K562 (cell line): ENCODE data around the gene COQ9. TPM values are rescaled to one million over a fixed set of nuclear protein-coding genes. Genes with fewer than 3 reads are reported as not detected.

Experiments used
- ATAC-seq: fragments of 200-7000 bp; cut with Tn5 transposase; 3 replicates; pipeline ENCODE4 v1.9.1; 2020; ENCODE audit warnings: moderate library complexity
- BruUV-seq: library from RNA; stranded (reverse); fragments of 400-500 nt; replicated peaks from 2 replicates; lab custom pipeline; 2021; lab: Mats Ljungman, UMichigan
- CTCF ChIA-PET: fragments of 300-600 bp; formaldehyde crosslinking; extraction: SDS; loops from one replicate; lab custom pipeline; 2021; ENCODE audit warnings: low intra/inter-chr PET ratio; lab: Yijun Ruan, JAX
- POLR2A ChIA-PET: fragments of 300-600, 350-650 bp; sonication (Branson Sonifier 250); formaldehyde crosslinking; extraction: SDS; loops from one replicate; lab custom pipeline; 2021; ENCODE audit warnings: antibody characterized with exemption, inconsistent platforms; lab: Yijun Ruan, JAX
- DNase-seq, 4 experiments: peaks; one replicate each; pipeline versions ENCODE4 v3.0.0 to v3.0.0-alpha.2; 2011 to 2018; ENCODE audit warnings: low spot score in 3 of 4, mixed read lengths in 3 of 4; ENCODE audit errors: extremely low read depth in 1 of 4
- FAIRE-seq: peaks from 2 replicates; lab custom pipeline; 2011; peaks lifted over from hg19 to GRCh38; lab: Jason Lieb, UNC
- H2AFZ ChIP-seq: 2 replicates; pipeline ENCODE4 v1.6.0; 2011; ENCODE audit warnings: low read depth, low read length, control low read depth, inconsistent platforms
- H3K27ac ChIP-seq: fragments of 200-600 bp; 3 replicates; pipeline ENCODE4 v1.8.0; 2011; ENCODE audit warnings: low read depth, mild to moderate bottlenecking, control low read depth, inconsistent platforms, low read length, moderate library complexity, mixed read lengths; ENCODE audit errors: extremely low read depth
- H3K27me3 ChIP-seq, 2 experiments: fragments of 300-600 bp in 1 of 2; 2 replicates in 1 of 2; 3 replicates in 1 of 2; pipeline versions ENCODE4 v1.6.0 to v1.8.0; 2011; ENCODE audit warnings: inconsistent platforms in 2 of 2, low read length in 2 of 2, mild to moderate bottlenecking in 1 of 2, mixed read lengths in 1 of 2, moderate library complexity in 1 of 2; ENCODE audit not compliant: control insufficient read depth in 2 of 2, insufficient read depth in 2 of 2
- H3K36me3 ChIP-seq: fragments of 300-600 bp; 3 replicates; pipeline ENCODE4 v1.8.0; 2011; ENCODE audit warnings: mild to moderate bottlenecking, low read length, inconsistent platforms; ENCODE audit not compliant: control insufficient read depth, insufficient read depth
- H3K4me1 ChIP-seq, 2 experiments: fragments of 200-600 bp in 1 of 2; replicated peaks in 1 of 2; 2 replicates in 1 of 2; 3 replicates in 1 of 2; pipeline versions ENCODE4 v1.5.1 to v1.8.0; 2011; ENCODE audit warnings: inconsistent platforms in 2 of 2, low read length in 2 of 2, mild to moderate bottlenecking in 1 of 2, mixed read lengths in 1 of 2, moderate library complexity in 1 of 2; ENCODE audit not compliant: control insufficient read depth in 2 of 2, insufficient read depth in 2 of 2
- H3K4me2 ChIP-seq: 2 replicates; pipeline ENCODE4 v1.6.1; 2011; ENCODE audit warnings: low read length, control low read depth, inconsistent platforms, mixed read lengths; ENCODE audit not compliant: insufficient read depth
- H3K4me3 ChIP-seq: fragments of 200-600 bp; sonication (generic), shearing (Covaris generic); 2 replicates; pipeline ENCODE4 v1.5.1; 2016; ENCODE audit warnings: control low read depth, inconsistent platforms
- H3K79me2 ChIP-seq: fragments of 200-600 bp; 3 replicates; pipeline ENCODE4 v1.8.0; 2011; ENCODE audit warnings: low read length, inconsistent platforms; ENCODE audit not compliant: control insufficient read depth, insufficient read depth
- H3K9ac ChIP-seq, 2 experiments: 2 replicates each; pipeline versions ENCODE4 v1.6.0 to v1.6.1; 2011; ENCODE audit warnings: low read depth in 2 of 2, low read length in 2 of 2, control low read depth in 1 of 2, inconsistent platforms in 1 of 2, mild to moderate bottlenecking in 1 of 2, mixed read lengths in 1 of 2; ENCODE audit not compliant: insufficient read depth in 1 of 2
- H3K9me1 ChIP-seq: one replicate; pipeline ENCODE4 v1.6.0; 2011; ENCODE audit warnings: inconsistent platforms, mild to moderate bottlenecking, low read length, moderate library complexity; ENCODE audit not compliant: control insufficient read depth, insufficient read depth
- H3K9me3 ChIP-seq: replicated peaks from 2 replicates; pipeline ENCODE4 v1.5.1; 2011; ENCODE audit warnings: low read depth, low read length, inconsistent platforms; ENCODE audit not compliant: control insufficient read depth, insufficient read depth
- H4K20me1 ChIP-seq: replicated peaks from 2 replicates; pipeline ENCODE4 v1.6.1; 2011; ENCODE audit warnings: low read length, inconsistent platforms, mixed read lengths; ENCODE audit not compliant: control insufficient read depth, insufficient read depth
- ARID3B ChIP-seq: fragments of 250-450 bp; sonication (Bioruptor Pico); IDR thresholded peaks from 2 replicates; pipeline ENCODE4 v1.4.0; 2020; ENCODE audit warnings: borderline replicate concordance
- BHLHE40 ChIP-seq: IDR thresholded peaks from 2 replicates; pipeline ENCODE4 v1.6.1; 2011; ENCODE audit warnings: low read length, improper control_type of control experiment
- BMI1 ChIP-seq: fragments of 150-350 bp; IDR thresholded peaks from 2 replicates; pipeline ENCODE4 v1.6.1; 2014; ENCODE audit warnings: low read length
- CCAR2 ChIP-seq: fragments of 200-400 bp; formaldehyde crosslinking; IDR thresholded peaks from 2 replicates; pipeline ENCODE4 v1.6.1; 2017; ENCODE audit warnings: mild to moderate bottlenecking, low read depth, low read length
- MCM2 ChIP-seq: fragments of 450-650 bp; IDR thresholded peaks from 2 replicates; pipeline ENCODE4 v1.6.1; 2017; ENCODE audit warnings: low read depth, mild to moderate bottlenecking
- MTF1 ChIP-seq: fragments of 250-450 bp; sonication (Bioruptor Pico); IDR thresholded peaks from 2 replicates; pipeline ENCODE4 v1.9.0; 2021; ENCODE audit warnings: moderate library complexity, mild to moderate bottlenecking, inconsistent platforms, borderline replicate concordance
- PRPF4 ChIP-seq: fragments of 200-400 bp; formaldehyde crosslinking; IDR thresholded peaks from one replicate; pipeline ENCODE4 v1.6.1; 2017; ENCODE audit warnings: low read length, low read depth, mild to moderate bottlenecking; ENCODE audit not compliant: insufficient read depth, poor library complexity, severe bottlenecking
- SMARCB1 ChIP-seq: IDR thresholded peaks from 2 replicates; pipeline ENCODE4 v1.6.1; 2011; ENCODE audit warnings: improper control_type of control experiment, low read depth; ENCODE audit not compliant: insufficient read length
- SNIP1 ChIP-seq: fragments of 450-650 bp; IDR thresholded peaks from 2 replicates; pipeline ENCODE4 v1.7.1; 2017; ENCODE audit warnings: low read depth, mild to moderate bottlenecking
- YBX1 ChIP-seq: fragments of 450-650 bp; IDR thresholded peaks from 2 replicates; pipeline ENCODE4 v1.7.1; 2016; ENCODE audit warnings: mild to moderate bottlenecking
- ZBTB34 ChIP-seq: fragments of 250-450 bp; sonication (Bioruptor Pico); IDR thresholded peaks from 2 replicates; pipeline ENCODE4 v1.8.0; 2021; ENCODE audit warnings: mild to moderate bottlenecking, moderate library complexity
- WGBS: fragments of 100-300 bp; shearing (Covaris generic); methylation state at CpG from one replicate; pipeline ENCODE4 v1.1.6; 2016; ENCODE audit warnings: low coverage, mixed read lengths; ENCODE audit not compliant: insufficient coverage; ENCODE audit errors: missing lambda C conversion rate; 5-methylcytosine and 5-hydroxymethylcytosine counted together
- in situ Hi-C: fragments of 300-500 bp; cut with MboI; formaldehyde crosslinking; loops from 4 replicates; pipeline ENCODE4 v1.15.0; 2018; ENCODE audit warnings: inconsistent platforms, mixed read lengths
- intact Hi-C: fragments of 100-400 bp; cut with micrococcal nuclease; formaldehyde crosslinking; loops from 2 replicates; pipeline ENCODE4 v1.14.2; 2022
- polyA plus RNA-seq, 8 experiments: library from polyadenylated mRNA; depleted of rRNA in 4 of 8; stranded (reverse) in 5 of 8; unstranded in 3 of 8; fragments of >200 nt; fragmentation: Nextera tagmentation in 2 of 8; fragmentation: Illumina TruSeq in 1 of 8; extraction: Ambion mirVana in 2 of 8; extraction: Trizol in 1 of 8; gene quantifications; 2 replicates each; pipeline versions ENCODE4 v1.2.1 to v1.2.3, GENCODE V29; 2011 to 2014; ENCODE audit warnings: inconsistent platforms in 1 of 8, missing spikeins in 1 of 8
- total RNA-seq, 7 experiments: library from RNA; depleted of rRNA in 6 of 7; stranded (reverse); fragments of >200 nt in 6 of 7; fragmentation: Illumina TruSeq in 2 of 7; extraction: Trizol in 2 of 7; gene quantifications; 2 replicates each; pipeline versions ENCODE4 v1.2.1 to v1.2.3, GENCODE V29; 2011 to 2021; ENCODE audit warnings: low replicate concordance in 1 of 7
- TF ChIP-seq, protein P1 (sequence below), 2 experiments: fragments of 450-650 bp in 1 of 2; sonication (generic) in 1 of 2; formaldehyde crosslinking; conservative IDR thresholded peaks; 2 replicates each; pipeline versions ENCODE4 v1.4.0 to v1.8.1; 2020 to 2022; ENCODE audit warnings: mild to moderate bottlenecking in 1 of 2, missing genetic modification reagents in 1 of 2
- TF ChIP-seq, protein P2 (sequence below): sonication (generic); formaldehyde crosslinking; IDR thresholded peaks from 2 replicates; pipeline ENCODE4 v1.5.0; 2020; ENCODE audit warnings: missing genetic modification reagents
- TF ChIP-seq, protein P3 (sequence below): sonication (generic); formaldehyde crosslinking; IDR thresholded peaks from 2 replicates; pipeline ENCODE4 v1.8.1; 2023; ENCODE audit warnings: mild to moderate bottlenecking, missing genetic modification reagents
- TF ChIP-seq, protein P4 (sequence below): sonication (generic); formaldehyde crosslinking; IDR thresholded peaks from 2 replicates; pipeline ENCODE4 v1.8.1; 2023; ENCODE audit warnings: mild to moderate bottlenecking, missing genetic modification reagents, moderate library complexity

Gene COQ9
- total and polyA plus RNA-seq, 9 of the 15 experiments (the other 6 are each of a cell fraction or from before 2014, with no cell fraction given) = 35.0 to 139 (median 71.4) TPM

DNA sequence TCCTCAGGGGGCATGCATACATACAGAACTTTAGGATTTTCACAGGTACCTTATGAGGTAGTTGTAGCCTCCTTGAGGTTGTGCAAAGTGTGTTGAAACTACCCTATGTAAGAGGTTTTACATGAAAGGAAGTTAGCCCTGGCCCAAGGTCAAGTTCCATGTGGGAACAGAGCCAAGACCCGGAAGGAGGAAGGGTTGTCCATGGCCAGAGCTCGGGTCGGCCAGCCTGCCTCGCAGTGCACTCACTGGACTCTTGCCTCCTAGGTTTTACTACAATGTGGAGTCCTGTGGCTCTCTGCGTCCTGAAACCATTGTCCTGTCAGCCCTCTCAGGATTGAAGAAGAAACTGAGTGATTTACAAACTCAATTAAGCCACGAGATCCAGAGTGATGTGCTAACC, 23.4 kb downstream of the COQ9 start:
- FAIRE-seq (peak; percentile 32), ATAC-seq (no peak), DNase-seq (no peak)
- POLR2A ChIA-PET = interaction anchor here (1.1 to 1.5 kb wide), 4 partner anchors 9 to 72 kb away, joined by 3 to 7 read pairs (median 4); partner anchors contain the start of genes ADGRG5, CIAPIN1, COQ9 and POLR2C
- Histone ChIP-seq H3K4me1 (peaks cover 0 to 8% of the 10 kb centered on the region in 2 experiments; a peak in 3 of 5 replicates), H3K27me3 (no peaks in the 10 kb centered on the region), H3K27ac (no peak overlapping the region; the same call in 2 of the 3 replicates), H3K4me3 (no peak overlapping the region), H3K9me1 (peaks cover 3% of the 10 kb centered on the region), H3K9me3 (no peaks in the 10 kb centered on the region), H2AFZ (no peak overlapping the region), H3K36me3 (peaks cover 81% of the 10 kb centered on the region), H3K4me2 (no peak overlapping the region), H3K79me2 (no peaks in the 10 kb centered on the region), H4K20me1 (0 out of 2 replicates have a peak, but pooled peaks cover 4% of the 10 kb centered on the region), H3K9ac (no peak overlapping the region)
- intact Hi-C loops (no loop called here), in situ Hi-C loops (no loop called here)
- BruUV-seq = no TSS peak
- CTCF ChIA-PET = interaction anchor here (0.6 kb wide), 1 partner anchor 893 kb away, joined by 3 read pairs; no protein-coding TSS in a partner anchor
- WGBS = 67% methylated on average over 6 of the region's 6 CpGs
- no peak for TF ChIP-seq BHLHE40
- TF ChIP-seq YBX1 = no peak
- no peak for TF ChIP-seq BMI1
- no peak for TF ChIP-seq ARID3B
- TF ChIP-seq, protein P1, sequence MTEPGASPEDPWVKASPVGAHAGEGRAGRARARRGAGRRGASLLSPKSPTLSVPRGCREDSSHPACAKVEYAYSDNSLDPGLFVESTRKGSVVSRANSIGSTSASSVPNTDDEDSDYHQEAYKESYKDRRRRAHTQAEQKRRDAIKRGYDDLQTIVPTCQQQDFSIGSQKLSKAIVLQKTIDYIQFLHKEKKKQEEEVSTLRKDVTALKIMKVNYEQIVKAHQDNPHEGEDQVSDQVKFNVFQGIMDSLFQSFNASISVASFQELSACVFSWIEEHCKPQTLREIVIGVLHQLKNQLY (CRISPR knock-in tag; conservative IDR thresholded peaks at IDR 0.05) = no peak
- TF ChIP-seq, protein P2, sequence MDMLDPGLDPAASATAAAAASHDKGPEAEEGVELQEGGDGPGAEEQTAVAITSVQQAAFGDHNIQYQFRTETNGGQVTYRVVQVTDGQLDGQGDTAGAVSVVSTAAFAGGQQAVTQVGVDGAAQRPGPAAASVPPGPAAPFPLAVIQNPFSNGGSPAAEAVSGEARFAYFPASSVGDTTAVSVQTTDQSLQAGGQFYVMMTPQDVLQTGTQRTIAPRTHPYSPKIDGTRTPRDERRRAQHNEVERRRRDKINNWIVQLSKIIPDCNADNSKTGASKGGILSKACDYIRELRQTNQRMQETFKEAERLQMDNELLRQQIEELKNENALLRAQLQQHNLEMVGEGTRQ (CRISPR knock-in tag) = no peak
- TF ChIP-seq PRPF4 = no peak
- no peak for TF ChIP-seq CCAR2
- TF ChIP-seq, protein P3, sequence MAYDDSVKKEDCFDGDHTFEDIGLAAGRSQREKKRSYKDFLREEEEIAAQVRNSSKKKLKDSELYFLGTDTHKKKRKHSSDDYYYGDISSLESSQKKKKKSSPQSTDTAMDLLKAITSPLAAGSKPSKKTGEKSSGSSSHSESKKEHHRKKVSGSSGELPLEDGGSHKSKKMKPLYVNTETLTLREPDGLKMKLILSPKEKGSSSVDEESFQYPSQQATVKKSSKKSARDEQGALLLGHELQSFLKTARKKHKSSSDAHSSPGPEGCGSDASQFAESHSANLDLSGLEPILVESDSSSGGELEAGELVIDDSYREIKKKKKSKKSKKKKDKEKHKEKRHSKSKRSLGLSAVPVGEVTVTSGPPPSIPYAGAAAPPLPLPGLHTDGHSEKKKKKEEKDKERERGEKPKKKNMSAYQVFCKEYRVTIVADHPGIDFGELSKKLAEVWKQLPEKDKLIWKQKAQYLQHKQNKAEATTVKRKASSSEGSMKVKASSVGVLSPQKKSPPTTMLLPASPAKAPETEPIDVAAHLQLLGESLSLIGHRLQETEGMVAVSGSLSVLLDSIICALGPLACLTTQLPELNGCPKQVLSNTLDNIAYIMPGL = no peak
- TF ChIP-seq MCM2 = no peak
- no peak for TF ChIP-seq SNIP1
- TF ChIP-seq SMARCB1 = no peak
- TF ChIP-seq, protein P4, sequence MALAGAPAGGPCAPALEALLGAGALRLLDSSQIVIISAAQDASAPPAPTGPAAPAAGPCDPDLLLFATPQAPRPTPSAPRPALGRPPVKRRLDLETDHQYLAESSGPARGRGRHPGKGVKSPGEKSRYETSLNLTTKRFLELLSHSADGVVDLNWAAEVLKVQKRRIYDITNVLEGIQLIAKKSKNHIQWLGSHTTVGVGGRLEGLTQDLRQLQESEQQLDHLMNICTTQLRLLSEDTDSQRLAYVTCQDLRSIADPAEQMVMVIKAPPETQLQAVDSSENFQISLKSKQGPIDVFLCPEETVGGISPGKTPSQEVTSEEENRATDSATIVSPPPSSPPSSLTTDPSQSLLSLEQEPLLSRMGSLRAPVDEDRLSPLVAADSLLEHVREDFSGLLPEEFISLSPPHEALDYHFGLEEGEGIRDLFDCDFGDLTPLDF (CRISPR knock-in tag) = no peak
- no peak for TF ChIP-seq ZBTB34 (CRISPR knock-in tag)
- no peak for TF ChIP-seq MTF1
